Stimulated activated CD8-positive, alpha-beta memory T cell treated with anti-CD3 and anti-CD28 coated beads, Interleukin-4, amount 100 ng/mL, for 24 hours (primary cell): Measurements from ENCODE around the gene NCKAP5L.
"Not testable (repeated sequence)": the region's sequence is repeated elsewhere in the genome, so short reads cannot be mapped to it uniquely, and the experiment has no call there.

Experiments
- DNase-seq: peaks from one replicate; pipeline ENCODE4 v3.0.0-alpha.2; 2020; ENCODE audit warnings: low read depth

NCKAP5L gene

DNA sequence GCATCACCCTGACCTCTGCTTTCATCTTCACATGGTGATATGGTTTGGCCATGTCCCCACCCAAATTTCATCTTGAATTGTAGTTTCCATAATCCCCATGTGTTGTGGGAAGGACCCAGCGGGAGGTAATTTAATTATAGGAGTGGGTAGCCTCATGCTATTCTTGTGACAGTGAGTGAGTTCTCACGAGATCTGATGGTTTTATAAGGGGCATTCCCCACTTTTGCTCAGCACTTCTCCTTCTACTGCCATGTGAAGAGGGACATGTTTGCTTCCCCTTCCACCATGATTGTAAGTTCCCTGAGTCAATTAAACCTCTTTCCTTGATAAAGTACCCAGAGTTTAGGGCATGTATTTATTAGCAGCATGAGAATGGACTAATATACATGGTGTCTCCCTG is 48.6 kb downstream of the NCKAP5L start:
- DNase-seq, result no peak

DNA sequence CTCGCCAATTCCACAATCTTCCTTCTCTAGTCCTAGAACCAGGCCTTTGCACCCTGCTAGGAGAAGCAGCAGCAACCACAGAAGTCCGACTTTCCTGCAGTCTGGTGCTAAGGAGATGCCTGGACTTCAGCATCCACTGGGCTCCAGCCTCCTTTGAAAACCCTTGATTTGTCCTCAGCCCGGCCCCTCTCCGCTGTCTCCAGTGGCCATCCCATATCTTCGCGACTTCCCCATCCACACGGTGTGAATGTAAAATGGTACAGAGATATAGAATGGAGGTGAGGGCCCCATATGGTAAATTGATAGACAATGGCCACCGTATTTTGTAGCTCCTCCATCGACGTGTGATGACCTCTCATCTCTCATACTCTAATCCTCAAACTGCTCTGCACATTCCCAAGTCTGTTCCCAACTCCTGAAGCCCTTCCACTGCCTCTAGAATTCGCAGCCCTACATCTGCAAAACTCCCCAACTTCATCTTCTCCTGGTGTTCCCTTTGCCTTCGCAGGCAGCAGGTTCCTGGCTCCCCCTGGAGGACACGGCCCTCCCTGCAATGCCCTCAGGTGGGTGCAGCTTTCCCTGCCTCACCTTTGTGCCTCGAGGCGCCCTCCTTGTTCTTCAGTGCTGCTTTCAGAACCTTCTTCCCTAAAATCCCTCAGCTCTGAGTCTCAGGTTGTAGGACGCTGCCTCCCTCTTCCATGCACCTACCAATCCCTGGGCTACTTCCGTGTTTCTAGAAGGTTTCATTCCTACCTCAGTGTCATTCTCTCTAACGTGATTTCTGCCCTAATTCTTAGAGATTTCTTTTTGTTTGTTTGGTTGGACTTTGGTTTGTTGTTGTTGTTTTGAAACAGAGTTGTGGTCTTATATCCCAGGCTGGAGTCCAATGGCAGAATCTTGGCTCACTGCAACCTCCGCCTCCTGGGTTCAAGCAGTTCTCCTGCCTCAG is 50.1 kb downstream of the NCKAP5L start:
- peak; percentile 60 for DNase-seq

DNA sequence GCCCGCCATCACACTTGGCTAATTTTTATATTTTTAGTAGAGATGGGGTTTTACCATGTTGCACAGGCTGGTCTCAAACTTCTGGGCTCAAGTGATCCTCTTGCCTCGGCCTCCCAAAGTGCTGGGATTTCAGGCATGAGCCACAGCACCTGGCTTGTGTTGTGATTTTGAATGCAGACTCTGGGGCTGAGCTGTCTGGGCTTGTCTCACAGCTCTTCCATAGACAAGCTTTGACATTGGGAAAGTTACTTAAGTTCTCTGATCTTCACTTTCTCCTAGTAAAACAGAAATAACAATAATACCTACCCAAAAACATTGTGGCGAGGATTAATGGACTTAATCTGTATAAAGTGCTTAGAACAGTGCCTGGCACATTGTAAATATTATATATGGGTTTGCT is 50.9 kb downstream of the NCKAP5L start:
- DNase-seq, result no peak

DNA sequence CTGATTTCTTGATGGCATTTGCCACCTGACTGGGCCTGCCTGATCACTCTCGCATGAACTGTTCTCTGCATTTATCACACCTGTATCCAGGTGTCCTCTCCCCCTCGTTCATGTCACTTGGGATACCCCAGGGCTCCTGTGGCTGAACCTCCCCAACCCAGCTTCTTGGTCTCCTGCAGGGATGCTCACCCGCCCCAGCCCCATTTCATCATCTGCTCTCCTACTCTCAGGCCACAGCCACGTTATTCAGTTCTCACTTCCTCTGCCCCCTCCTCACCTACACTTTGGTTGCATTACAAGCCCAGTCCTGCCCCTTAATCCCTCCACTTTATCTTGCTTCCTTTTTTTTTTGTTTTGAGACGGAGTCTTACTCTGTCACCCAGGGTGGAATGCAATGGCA is 51.4 kb downstream of the NCKAP5L start:
- no peak for DNase-seq

DNA sequence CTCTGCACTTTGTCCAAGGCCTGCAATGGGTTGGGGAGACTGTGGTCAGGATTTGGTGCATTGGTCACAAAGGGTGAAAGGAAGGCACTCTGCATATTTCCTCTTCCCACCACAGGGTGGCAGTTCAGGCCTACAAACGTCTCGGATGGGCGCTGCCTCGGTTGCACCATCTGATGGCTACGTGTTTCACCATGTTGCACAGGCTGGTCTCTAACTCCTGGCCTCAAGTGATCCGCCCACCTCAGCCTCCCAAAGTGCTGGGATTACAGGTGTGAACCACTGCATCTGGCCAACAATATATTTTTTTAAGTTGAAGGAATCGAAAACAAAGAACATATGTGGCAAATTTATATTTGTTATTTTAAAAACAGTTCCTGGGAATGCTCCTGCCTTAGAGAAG is 51.8 kb downstream of the NCKAP5L start:
- peak; percentile 34 for DNase-seq

DNA sequence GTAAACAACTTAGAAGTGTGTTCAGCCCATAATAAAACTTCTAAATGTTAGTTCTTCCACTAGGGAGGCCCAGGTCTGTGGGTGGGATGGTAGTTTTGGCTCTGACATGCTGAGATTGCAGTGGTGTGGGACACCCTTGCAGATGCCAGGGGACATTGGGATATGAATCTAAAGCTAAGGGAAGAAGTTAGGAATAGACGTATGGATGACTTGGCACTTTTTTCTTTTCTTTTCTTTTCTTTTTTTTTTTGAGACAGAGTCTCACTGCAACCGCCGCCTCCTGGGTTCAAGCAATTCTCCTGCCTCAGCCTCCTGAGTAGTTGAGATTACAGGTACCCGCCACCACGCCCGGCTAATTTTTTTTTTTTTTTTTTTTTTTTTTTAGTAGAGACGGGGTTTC is 55.1 kb downstream of the NCKAP5L start:
- not testable (repeated sequence) for DNase-seq

DNA sequence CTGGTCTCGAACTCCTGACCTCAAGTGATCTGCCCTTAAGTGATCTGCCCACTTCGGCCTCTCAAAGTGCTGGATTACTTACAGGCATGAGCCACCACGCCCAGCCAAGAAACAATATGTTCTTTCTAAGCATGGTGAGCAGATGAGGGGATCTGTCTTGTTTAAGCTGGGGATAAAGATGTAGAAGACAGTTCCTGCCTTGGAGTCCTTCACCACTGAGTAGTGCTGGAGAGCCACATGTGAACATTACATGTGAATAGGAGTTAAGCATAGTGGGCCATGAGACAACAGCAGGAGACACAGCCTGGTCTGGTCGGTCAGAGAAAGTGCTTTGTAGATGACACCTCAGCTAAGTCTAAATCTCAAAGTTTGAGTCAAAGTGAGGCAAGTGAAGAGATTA is 60.9 kb downstream of the NCKAP5L start:
- no peak for DNase-seq

DNA sequence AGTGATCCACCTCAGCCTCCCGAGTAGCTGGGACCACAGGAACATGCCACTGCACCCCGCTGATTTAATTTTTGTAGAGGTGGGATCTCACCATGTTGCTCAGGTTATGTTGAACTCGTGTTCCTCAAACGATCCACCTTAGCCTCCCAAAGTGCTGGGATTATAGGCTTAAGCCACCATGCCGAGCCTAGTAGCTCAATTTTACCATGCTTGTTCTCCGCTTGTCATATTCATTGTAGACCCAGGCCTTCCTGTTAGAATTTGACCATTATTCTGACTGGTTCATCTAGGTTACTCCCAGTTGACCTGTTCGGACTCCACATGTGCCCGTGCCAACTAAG is 62.1 kb downstream of the NCKAP5L start:
- DNase-seq, result no peak

DNA sequence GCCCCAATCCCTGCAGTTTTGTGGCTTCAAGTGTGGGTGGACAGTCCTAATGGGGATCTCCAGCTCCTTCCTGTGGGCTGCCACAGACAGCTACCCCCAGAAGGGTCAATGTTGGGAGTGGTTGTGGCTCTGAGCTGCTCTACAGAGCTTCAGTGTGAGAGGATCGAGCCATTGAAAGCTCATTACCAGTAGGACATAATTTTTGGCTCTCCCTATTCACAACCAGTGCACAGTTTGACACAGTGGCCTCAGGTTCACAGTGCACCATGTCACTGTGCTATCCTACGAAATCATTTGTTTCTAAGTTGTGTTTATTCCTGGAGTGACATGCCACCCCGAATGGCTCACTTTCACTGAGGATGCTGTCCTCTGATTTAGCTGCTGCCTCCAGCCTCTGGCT is 64.1 kb downstream of the NCKAP5L start:
- DNase-seq, result no peak

DNA sequence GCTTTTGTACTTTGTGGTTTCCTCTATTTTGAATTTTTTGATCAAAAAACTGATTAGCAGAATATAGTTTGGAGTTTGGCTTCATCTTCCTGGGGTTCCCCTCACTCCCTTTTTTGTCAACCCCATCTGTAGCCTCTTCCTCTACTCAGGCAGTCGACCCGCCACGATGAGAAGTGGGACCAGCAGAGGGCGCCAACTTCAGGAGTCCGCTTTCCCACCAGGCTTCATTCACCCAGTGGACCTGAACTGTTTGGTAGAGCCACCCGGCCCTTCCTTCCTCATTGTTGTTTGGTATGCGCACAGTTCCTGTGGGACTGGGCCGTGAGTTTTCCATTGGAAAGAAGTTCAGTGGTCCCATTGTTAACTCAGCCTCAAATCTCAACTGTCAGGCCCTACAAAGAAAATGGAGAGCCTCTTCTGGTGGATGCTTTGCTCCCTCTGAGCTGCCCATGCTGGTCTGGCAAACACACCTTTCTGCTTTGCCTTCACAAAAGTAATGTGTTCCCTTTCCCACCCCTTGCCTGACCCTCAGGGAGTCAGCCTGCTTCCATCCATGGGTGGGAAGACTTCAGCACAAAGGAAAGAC is 65.1 kb downstream of the NCKAP5L start:
- peak; percentile 62 for DNase-seq

DNA sequence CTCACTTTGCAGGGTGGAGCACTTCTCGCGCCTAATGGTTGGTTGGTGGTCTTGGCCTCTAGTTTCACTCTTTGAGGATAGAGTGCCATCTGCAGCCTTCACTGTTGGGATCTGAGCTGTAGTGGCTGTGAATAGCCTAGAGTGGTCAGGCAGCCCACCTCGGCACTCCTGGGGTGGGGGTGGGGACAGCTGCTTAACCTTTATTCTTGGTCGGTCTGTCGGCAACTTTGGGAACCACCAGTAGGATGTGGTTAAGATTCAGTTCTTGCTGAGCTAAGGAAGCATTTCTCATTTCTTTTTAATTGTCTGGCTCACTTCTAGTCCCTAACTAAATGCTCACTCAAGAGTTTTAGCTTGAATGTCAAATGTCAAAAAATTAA is 65.8 kb downstream of the NCKAP5L start:
- no peak for DNase-seq

DNA sequence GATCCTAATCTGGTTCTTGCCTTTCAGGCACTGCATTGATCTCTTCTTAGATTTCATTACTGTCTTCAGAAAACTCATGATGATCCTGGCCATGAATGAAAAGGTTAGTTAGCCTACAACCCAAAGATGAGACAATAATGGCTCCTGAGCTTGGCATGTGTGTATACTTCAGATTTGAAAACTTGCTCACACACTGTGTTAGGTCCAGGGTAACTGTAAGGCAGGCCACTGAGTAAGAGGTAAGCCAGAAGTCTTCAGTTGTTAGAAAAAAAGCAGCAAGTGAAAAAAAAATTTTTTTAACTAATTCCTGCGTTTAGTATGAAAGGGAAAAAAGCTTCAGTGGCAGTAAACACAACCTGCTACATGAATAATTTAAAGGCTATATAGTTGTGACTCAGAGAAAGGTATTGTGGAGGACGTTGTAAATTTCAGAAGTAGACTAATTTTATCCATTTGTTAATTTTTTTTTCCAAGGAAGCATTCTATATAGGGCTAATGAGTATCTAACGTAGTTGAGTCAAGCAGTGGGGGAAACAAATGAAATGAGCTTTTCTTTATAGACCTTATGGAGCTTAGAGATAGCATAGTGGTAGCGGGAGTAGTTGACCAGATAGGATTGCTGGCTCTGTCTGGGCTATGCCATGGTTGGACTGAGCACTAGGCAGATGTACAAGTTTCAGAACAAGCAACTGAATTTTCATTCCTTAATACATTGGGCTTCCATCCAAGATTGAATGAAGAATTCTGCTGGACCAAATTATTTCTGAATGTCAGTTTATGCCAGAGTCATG is 66.3 kb downstream of the NCKAP5L start:
- DNase-seq, result no peak

DNA sequence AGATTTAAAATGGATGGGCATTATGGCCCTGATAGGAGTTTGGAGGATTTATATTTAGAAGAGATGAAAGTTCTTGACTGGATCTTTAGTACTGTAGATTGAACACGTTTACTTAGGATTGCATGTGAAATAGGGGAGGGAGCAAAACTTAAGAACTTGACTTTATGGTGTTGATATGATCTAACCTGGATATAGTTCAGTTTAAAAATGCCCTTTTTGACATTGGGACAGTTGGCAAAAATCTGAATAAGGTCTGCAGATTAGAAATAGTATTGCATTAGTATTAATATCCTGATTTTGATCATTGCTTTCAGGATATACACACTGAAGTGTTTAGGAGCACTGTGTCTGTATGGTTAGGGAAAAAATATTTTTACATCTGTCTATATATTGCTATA is 77.2 kb downstream of the NCKAP5L start:
- no peak for DNase-seq

DNA sequence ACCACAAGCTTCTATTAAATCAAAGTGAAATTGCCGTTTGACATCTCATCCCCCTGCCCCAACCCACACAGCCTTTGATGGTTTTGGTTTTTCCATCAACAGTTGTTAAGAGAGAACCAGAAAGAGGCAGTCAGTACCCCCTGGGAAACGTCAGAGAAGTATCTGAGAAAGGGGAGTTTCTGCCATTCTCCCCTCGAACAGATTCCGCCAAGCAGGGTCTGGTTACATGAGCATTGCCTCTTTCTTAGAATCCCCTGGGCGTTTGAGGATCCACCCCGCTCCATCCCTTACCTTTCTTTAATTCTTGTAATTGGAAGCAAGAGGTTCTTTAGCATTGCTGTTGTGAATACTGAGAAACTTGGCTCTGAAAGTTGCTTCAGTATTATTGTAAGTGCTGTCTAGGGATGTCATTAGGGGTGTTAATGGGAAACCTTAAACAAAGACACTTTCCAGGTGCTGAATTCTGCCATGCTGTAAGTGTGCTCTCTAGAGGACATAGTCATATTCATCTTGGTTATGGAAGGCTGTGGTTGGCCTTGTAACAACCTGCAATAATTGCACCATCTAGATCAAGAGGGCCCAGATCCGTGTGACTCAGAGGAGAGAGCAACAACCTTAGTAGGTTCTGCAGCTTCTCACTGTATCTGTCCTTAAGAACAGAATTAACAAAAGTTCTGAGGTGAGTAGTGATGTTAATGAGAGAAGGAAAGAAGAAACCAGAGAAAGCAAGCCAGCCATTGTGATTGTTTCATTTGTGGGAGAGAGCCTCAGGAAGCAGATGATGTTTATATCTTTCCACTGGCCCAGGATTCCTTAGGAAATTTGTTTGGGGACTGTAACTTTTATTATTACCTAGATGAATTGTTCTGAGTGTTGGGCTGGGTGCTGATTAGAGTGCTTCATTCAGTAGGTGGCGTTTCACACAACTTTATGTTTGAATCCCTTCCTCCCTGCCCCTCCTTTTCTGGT is 77.9 kb downstream of the NCKAP5L start:
- DNase-seq, result peak; percentile 21

DNA sequence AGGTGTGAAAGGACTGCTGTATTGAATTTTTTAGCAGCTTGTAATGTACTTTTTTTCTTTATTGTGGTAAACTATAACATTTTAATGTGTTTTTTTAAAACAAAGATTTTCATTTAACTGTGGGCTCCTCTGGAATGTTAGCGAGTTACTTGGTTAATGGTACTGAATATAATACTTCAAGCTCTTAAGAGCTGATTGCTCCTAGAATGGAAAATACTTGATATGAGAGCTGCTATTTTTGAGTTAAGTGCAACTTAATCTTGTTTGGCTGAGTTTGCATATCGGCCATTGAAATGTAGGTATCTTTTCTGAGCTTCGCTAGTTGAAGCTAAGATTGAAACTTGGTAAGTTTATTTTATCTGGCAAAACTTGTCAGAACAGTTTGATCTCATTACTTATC is 79.4 kb downstream of the NCKAP5L start:
- DNase-seq, result no peak

DNA sequence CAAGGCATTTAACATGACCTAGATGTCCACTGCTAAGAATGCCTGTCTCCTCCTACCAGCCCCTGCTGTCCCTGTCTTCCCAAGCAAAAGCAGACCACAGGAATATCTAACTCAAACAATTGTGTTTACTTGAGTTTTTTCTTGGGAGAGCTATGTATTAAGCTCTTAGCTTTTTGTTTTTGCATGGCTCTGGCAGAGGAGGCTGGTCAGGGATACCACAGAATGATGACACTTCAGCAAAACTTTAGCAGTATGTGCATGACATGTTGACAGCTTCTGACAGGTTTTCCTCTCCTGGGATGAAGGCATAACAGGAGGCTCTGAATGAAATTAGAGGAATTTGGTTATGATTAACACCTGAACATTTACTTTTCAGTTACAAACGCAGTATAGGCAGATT is 79.9 kb downstream of the NCKAP5L start:
- DNase-seq, result no peak

DNA sequence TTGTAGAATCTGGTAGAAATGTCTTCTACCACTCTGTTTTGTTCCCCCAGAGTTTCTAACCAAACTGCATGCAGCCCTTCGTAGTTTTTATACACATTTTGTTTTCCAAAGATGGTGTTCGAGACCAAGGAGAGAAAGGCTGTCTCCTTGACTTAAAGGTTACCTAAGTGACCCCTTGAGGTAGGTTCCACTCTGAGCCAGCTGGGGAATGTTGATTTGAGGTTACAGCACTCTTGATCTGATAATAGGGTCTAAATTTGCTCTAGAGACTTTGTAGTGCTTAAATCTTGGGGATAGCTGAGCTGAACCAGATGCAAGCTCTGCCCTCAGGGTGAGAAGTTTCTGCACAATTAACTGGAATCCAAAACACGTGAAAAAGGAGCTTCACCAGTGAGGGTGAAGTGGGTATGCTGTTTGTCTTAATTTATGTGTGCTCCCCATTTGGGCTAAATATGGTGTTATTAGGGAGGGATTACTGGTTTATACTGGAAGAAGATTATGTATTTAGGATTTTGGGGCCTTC is 83.8 kb downstream of the NCKAP5L start:
- DNase-seq, result no peak

DNA sequence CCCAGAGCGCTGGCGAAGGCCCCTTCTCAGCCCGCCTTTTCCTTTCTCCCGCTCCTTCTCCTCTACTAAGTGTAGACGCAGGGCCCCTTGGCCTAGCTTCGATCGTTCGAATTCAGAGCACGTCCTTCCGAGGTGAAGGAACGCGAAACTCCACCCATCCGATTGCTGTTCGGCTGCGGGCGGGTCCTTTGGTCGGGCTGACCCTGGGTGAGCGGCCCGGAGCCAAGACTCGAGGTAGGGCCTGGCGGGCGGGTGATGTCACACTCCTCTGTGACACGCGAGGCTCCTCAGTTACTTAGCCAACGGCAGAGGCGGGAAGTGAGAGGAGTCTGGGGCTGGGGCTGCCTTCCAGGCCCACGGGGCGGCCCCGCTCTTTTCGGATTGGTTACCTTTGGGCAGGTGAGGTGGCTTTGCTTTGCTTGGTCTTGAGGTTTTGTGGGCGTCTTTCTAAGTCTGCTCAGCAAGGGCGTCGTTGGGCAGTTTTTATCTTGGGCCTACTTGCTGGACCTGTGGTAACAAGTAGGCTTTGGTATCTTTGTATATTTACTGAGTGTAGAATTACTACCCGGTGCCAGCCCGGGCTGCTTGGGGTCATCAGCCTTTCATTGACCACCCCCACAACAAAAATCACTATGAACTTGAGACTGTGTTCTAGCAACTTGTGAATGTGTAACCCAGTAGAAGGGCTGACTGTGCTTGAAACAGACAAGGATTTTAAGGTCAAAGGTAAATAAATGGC is 86.2 kb downstream of the NCKAP5L start:
- DNase-seq, result peak; percentile 80
